Adrenal gland (tissue), 12 donors: ENCODE results near the gene CCDC81. TPM values are rescaled to one million over a fixed set of nuclear protein-coding genes. Genes with fewer than 3 reads are reported as not detected.
A peak's percentile ranks its signal among the peaks of the same experiment; 100 is the strongest.

ENCODE experiments used
- DNase-seq, 7 donors: peaks; one replicate each; pipeline ENCODE4 v3.0.0-alpha.2; 2019 to 2020
- H3K27ac ChIP-seq, 5 donors: fragments of 200-600 bp; sonication (generic) in 4 of 5; 1 replicate in 3 of 5; 2 replicates in 2 of 5; pipeline versions ENCODE4 v1.5.1 to v1.8.0; 2016 to 2020; ENCODE audit warnings: mild to moderate bottlenecking in 1 of 5
- H3K27me3 ChIP-seq: fragments of 200-600 bp; 2 replicates; pipeline ENCODE4 v1.8.0; 2021
- H3K36me3 ChIP-seq, 2 donors: fragments of 200-600 bp; replicated peaks in 1 of 2; 1 replicate in 1 of 2; 2 replicates in 1 of 2; pipeline versions ENCODE4 v1.5.1 to v1.8.0; 2018 to 2022
- H3K4me1 ChIP-seq, 2 donors: fragments of 200-600 bp; replicated peaks in 1 of 2; 1 replicate in 1 of 2; 2 replicates in 1 of 2; pipeline versions ENCODE4 v1.5.1 to v1.8.0; 2018 to 2021
- H3K4me3 ChIP-seq, 4 donors: fragments of 200-600 bp; sonication (generic) in 3 of 4; one replicate each; pipeline ENCODE4 v1.5.1; 2016 to 2018
- H3K9me3 ChIP-seq, 3 donors: fragments of 200-600 bp; sonication (generic) in 1 of 3; replicated peaks in 1 of 3; 1 replicate in 2 of 3; 2 replicates in 1 of 3; pipeline versions ENCODE4 v1.5.1 to v1.8.0; 2016 to 2021
- POLR2A ChIP-seq, 2 donors: fragments of 450-650 bp; IDR thresholded peaks; one replicate each; pipeline ENCODE4 v1.6.1; 2017; ENCODE audit warnings: antibody characterized with exemption in 2 of 2, mild to moderate bottlenecking in 2 of 2, moderate library complexity in 1 of 2
- WGBS, 4 donors: extraction: QIAGEN DNeasy Blood & Tissue Kit in 2 of 4; methylation state at CpG; one replicate each; pipeline versions ENCODE4 v1.1.5 to v1.1.7; 2013 to 2017; 5-methylcytosine and 5-hydroxymethylcytosine counted together
- intact Hi-C, 2 donors: fragments of 100-400 bp; cut with DNase I; formaldehyde crosslinking; loops; one replicate each; pipeline versions ENCODE4 v1.14.1 to v1.15.0; 2022 to 2023
- polyA plus RNA-seq, 3 donors: library from polyadenylated mRNA; stranded (reverse); fragments of 200-250 nt in 2 of 3; fragments of 350-450 nt in 1 of 3; fragmentation: Illumina TruSeq in 1 of 3; extraction: RNeasy Lipid Tissue Mini Kit (QIAGEN cat#74804) in 1 of 3; gene quantifications; one replicate each; pipeline ENCODE4 v1.2.3, GENCODE V29; 2013 to 2014
- total RNA-seq, 9 donors: library from RNA; depleted of rRNA in 4 of 9; stranded (reverse); fragments of >200 nt in 4 of 9; fragments of 120-200 nt in 1 of 9; fragmentation: NEBNext Ultra II Directional in 1 of 9; extraction: Animal tissue kit (Norgen Biotek cat#: 25700) in 1 of 9; gene quantifications; one replicate each; pipeline versions ENCODE4 v1.1.0 to v1.2.4, GENCODE V29; 2013 to 2023
- TF ChIP-seq, protein P1 (sequence below), 6 experiments: fragments of 450-650 bp in 4 of 6; fragments of 200-600 bp in 2 of 6; sonication (generic) in 1 of 6; IDR thresholded peaks; 1 replicate in 5 of 6; 2 replicates in 1 of 6; pipeline versions ENCODE4 v1.5.1 to v1.8.0; 2016 to 2021; ENCODE audit warnings: antibody characterized with exemption in 6 of 6, mild to moderate bottlenecking in 2 of 6, moderate library complexity in 1 of 6
- donor health status: healthy with polysubstance abuse.
- donor health status: Bipolar disorder and iron deficiency.
- donor health status: DM: yes; HTN: yes; CAD: no.
- donor health status: DM: no; HTN: no; CAD: no.
- donor health status: DM: no; HTN: no; CAD: no.
- donor health status: DM: yes; HTN: yes; CAD: no.

The CCDC81 gene
- total and polyA plus RNA-seq, 12 donors: 0.18 to 3.0 (median 0.69) TPM; not detected in 2

DNA sequence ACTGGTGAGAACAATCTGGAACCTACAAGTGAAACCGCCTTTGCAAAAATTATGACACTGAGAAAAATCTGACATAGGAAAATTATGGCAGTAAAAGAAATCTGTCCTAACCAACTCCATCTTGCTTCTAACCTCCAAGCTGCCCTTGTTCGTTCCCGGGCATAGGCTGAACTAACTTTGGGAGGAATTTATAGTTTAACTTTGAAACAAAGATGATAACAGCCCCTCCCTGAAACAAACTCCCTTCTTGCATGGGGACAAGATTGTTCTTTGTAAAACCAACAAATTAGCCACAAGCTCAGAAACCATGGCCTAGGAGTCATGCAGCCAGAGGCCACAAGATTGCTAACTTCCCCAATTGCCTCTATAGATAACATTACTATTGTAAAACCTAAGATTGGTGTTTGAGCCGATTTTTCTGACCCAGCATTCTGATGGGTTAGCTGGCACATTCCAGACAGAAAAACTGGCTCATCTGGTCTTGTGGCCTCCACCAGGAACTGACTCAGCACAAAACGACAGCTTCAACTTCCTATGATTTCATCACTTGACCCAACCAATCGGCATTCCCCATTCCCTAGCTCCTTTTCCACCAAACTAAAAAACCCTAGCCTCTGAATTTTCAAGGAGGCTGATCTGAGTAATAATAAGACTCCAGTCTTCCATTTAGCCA is 3.6 kb upstream of the CCDC81 start:
- intact Hi-C loops: no loop called here
- Histone ChIP-seq H3K27ac (no peak overlapping the region), H3K27me3 (no peaks in the 10 kb centered on the region), H3K4me3 (no peak overlapping the region), H3K9me3 (no peaks in the 10 kb centered on the region), H3K36me3 (no peaks in the 10 kb centered on the region), H3K4me1 (peaks cover 0 to 3% of the 10 kb centered on the region in 2 donors)
- DNase-seq: no peak
- WGBS, 4 donors: 71 to 80% (median 73%) methylated on average over 6 of the region's 6 CpGs
- TF ChIP-seq, protein P1, sequence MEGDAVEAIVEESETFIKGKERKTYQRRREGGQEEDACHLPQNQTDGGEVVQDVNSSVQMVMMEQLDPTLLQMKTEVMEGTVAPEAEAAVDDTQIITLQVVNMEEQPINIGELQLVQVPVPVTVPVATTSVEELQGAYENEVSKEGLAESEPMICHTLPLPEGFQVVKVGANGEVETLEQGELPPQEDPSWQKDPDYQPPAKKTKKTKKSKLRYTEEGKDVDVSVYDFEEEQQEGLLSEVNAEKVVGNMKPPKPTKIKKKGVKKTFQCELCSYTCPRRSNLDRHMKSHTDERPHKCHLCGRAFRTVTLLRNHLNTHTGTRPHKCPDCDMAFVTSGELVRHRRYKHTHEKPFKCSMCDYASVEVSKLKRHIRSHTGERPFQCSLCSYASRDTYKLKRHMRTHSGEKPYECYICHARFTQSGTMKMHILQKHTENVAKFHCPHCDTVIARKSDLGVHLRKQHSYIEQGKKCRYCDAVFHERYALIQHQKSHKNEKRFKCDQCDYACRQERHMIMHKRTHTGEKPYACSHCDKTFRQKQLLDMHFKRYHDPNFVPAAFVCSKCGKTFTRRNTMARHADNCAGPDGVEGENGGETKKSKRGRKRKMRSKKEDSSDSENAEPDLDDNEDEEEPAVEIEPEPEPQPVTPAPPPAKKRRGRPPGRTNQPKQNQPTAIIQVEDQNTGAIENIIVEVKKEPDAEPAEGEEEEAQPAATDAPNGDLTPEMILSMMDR (IDR thresholded peaks at IDR 0.05): no peak
- no peak for TF ChIP-seq POLR2A (IDR thresholded peaks at IDR 0.05)

DNA sequence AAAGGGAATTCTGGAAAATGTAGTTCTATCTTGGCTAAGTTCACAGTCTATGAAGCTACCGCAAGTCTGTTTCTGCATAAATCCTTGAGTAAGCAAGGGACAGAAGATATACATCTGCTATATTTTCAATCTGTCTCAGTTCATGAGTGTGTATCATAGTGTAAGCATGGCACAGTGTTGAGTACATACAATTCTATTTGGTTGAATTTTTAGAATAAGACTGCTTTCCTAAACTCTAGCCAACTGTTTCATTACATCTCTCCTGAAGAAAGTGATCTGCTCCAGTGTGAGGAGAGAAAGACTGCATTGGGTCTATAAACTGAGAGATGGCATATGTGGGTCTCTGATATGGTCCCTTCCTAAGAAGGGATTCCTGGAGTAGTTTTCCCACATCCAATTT is 2.6 kb upstream of the CCDC81 start:
- WGBS, 4 donors: 91 to 98% (median 95%) methylated on average over 1 of the region's 1 CpG
- intact Hi-C loops: no loop called here

DNA sequence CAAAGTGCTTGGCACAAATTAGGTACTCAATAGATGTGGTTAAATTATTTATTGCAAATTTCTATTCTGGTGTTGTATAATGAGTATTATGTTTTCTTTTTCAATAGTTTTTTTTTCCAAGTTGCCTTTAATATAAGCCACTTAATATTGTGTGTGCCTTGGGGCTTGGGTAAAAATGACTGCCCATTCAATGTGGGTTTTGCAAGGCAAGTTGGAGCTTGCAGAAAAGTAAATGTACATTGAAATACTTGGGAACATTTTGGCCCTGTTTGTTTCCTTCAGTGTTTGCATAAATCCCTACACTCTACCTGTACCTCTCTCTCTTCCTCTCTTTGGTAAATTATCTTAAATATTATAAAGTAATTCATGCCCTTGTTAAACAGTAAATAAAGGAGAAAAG is 2.1 kb upstream of the CCDC81 start:
- no peak overlapping the region for H3K27ac ChIP-seq
- intact Hi-C loops: no loop called here
- TF ChIP-seq POLR2A (IDR thresholded peaks at IDR 0.05): no peak
- TF ChIP-seq, protein P1 (IDR thresholded peaks at IDR 0.05): no peak
- no peaks in the 10 kb centered on the region for H3K9me3 ChIP-seq
- H3K36me3 ChIP-seq: no peaks in the 10 kb centered on the region
- no peak for DNase-seq
- peaks cover 0 to 3% of the 10 kb centered on the region in 2 donors for H3K4me1 ChIP-seq
- no peak overlapping the region for H3K4me3 ChIP-seq
- H3K27me3 ChIP-seq: no peaks in the 10 kb centered on the region

More for the DNA sequence above, 2.6 kb upstream of the CCDC81 start:
- Histone ChIP-seq H3K36me3 (no peaks in the 10 kb centered on the region), H3K27ac (no peak overlapping the region), H3K4me3 (no peak overlapping the region), H3K4me1 (peaks cover 0 to 3% of the 10 kb centered on the region in 2 donors), H3K27me3 (no peaks in the 10 kb centered on the region), H3K9me3 (no peaks in the 10 kb centered on the region)
- DNase-seq: no peak
- no peak for TF ChIP-seq POLR2A (IDR thresholded peaks at IDR 0.05)
- TF ChIP-seq, protein P1 (IDR thresholded peaks at IDR 0.05): no peak

DNA sequence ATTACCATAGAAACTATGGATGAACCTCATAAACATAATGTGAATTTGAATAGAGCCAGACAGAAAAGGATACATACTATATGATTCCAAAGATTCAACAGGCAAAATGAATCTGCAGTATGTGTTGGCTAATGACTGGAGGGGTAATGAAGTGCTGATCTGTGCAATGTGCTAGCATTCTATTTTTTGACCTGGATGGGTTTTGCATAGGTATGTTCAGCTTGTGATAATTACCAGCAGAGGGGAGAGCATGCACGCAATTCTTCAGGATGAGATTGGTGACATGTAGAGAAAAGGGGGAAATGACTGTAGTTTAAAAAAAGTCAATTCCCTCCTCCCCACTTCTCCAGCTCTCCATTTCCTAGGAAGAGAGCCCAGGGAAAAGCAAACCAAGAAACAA is 618 bp upstream of the CCDC81 start:
- peaks cover 0 to 3% of the 10 kb centered on the region in 2 donors for H3K4me1 ChIP-seq
- no peaks in the 10 kb centered on the region for H3K36me3 ChIP-seq
- no peak for DNase-seq
- TF ChIP-seq, protein P1 (IDR thresholded peaks at IDR 0.05): no peak
- TF ChIP-seq POLR2A (IDR thresholded peaks at IDR 0.05): no peak
- intact Hi-C loops: no loop called here
- H3K27me3 ChIP-seq: no peaks in the 10 kb centered on the region
- no peaks in the 10 kb centered on the region for H3K9me3 ChIP-seq
- no peak overlapping the region for H3K27ac ChIP-seq
- WGBS, 4 donors: 45 to 58% (median 52%) methylated on average over 1 of the region's 1 CpG
- peak overlapping the region in 1 of 4 donors; percentile 6 for H3K4me3 ChIP-seq
